Esophagus (tissue), 2 donors: Measurements from ENCODE around the gene GK. TPM values are rescaled to one million over a fixed set of nuclear protein-coding genes. Genes with fewer than 3 reads are reported as not detected.
"Not testable (repeated sequence)": the region's sequence is repeated elsewhere in the genome, so short reads cannot be mapped to it uniquely, and the experiment has no call there.

ENCODE experiments used
- H3K27ac ChIP-seq, 2 donors: one replicate each; pipeline ENCODE4 v1.5.1; 2013; ENCODE audit warnings: low read depth in 2 of 2, mild to moderate bottlenecking in 2 of 2, inconsistent platforms in 1 of 2, low read length in 1 of 2, moderate library complexity in 1 of 2
- H3K27me3 ChIP-seq, 2 donors: one replicate each; pipeline ENCODE4 v1.6.1; 2013; ENCODE audit warnings: low read length in 2 of 2, control low read depth in 1 of 2, mild to moderate bottlenecking in 1 of 2; ENCODE audit not compliant: insufficient read depth in 2 of 2, control insufficient read depth in 1 of 2
- H3K36me3 ChIP-seq, 2 donors: one replicate each; pipeline ENCODE4 v1.6.1; 2013; ENCODE audit warnings: low read length in 1 of 2; ENCODE audit not compliant: control insufficient read depth in 2 of 2, insufficient read depth in 2 of 2
- H3K4me1 ChIP-seq, 2 donors: one replicate each; pipeline ENCODE4 v1.6.1; 2013; ENCODE audit warnings: low read length in 1 of 2; ENCODE audit not compliant: control insufficient read depth in 2 of 2, insufficient read depth in 2 of 2
- H3K4me3 ChIP-seq, 2 donors: one replicate each; pipeline ENCODE4 v1.5.1; 2013; ENCODE audit warnings: low read length in 2 of 2, mild to moderate bottlenecking in 2 of 2, low read depth in 1 of 2, moderate library complexity in 1 of 2
- H3K9me3 ChIP-seq, 2 donors: one replicate each; pipeline ENCODE4 v1.6.1; 2013; ENCODE audit warnings: mild to moderate bottlenecking in 2 of 2, low read depth in 1 of 2, low read length in 1 of 2, moderate library complexity in 1 of 2; ENCODE audit not compliant: control insufficient read depth in 2 of 2, insufficient read depth in 1 of 2
- WGBS, 2 donors: extraction: QIAGEN DNeasy Blood & Tissue Kit; methylation state at CpG; one replicate each; pipeline ENCODE4 v1.1.7; 2013; 5-methylcytosine and 5-hydroxymethylcytosine counted together
- polyA plus RNA-seq, 2 donors: library from polyadenylated mRNA; stranded (reverse); fragments of 200-250 nt; gene quantifications; one replicate each; pipeline ENCODE4 v1.2.3, GENCODE V29; 2013
- donor health status: healthy with polysubstance abuse.
- donor health status: Bipolar disorder and iron deficiency.

The GK gene
- polyA plus RNA-seq, 2 donors = 3.4 to 6.9 TPM

DNA sequence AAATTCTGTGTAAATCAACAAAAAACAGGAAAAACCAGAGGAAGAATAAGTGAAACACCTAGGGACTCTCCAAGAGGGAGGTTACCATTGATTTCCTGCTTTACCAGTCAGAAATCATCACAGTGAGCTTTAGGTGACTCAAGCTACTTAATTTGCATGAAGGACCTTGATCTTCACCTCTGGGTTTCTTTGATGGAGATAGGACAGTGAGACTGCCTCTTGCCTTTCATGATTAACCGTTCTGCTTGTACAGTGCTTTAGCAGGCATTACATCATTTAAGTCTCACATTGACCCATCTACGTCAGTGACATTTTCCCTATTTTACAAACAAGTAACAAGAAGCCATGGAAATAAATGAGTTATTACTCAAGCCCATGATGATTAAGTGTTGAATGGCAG, 3.4 kb upstream of the GK start:
- Histone ChIP-seq H3K27me3 (no peaks in the 10 kb centered on the region), H3K9me3 (no peaks in the 10 kb centered on the region), H3K4me1 (no peaks in the 10 kb centered on the region), H3K4me3 (no peak overlapping the region), H3K27ac (no peak overlapping the region), H3K36me3 (no peaks in the 10 kb centered on the region)
- WGBS, 2 donors = 52 to 56% methylated on average over 2 of the region's 2 CpGs

DNA sequence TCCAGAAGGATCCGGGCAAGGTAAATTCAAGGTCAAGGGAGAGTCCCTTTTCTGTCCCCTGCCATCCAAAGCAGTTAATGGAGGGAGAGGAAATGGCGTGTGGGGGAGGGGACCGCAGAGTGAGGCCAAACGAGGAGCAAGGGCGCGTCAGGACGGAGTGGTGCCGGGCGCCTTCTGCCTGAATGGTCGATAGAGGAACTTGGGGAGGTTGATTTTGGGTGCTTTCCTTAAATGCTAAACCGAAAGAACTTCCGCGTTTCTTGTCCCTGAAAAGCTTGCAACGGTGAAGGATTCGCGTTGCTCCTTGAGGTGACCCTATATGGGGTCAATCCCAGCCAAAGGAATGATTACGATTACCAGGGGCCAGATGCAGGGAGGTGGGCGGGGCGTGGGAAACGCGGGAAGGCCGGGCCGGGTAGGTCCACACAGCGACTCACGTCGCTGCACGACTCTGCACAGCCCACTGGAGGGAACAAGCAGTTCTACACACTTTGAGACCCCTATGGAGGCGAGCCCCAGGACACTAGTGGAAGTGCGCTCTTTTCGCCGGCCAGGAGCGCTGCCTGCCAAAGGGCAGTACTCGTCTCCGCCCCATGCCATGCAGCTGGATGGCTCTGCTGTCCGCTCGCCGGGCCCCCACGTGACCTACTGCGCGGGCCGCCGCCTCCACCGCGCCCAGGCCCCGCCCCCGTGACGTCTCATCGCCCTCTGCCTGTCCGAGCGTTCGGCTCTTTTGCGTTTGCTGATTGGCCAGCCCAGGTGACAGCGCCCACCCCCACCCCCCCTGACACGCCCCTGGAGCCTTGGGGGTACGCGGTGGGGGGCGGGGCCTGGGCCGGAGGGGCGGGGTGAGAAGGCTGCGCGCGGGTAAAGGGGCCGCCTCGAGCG, 452 bp upstream of the GK start:
- Histone ChIP-seq H3K36me3 (no peaks in the 10 kb centered on the region), H3K4me3 (peak overlapping the region; percentile 52 to 66), H3K27ac (peak overlapping the region; percentile 79 to 91), H3K27me3 (no peaks in the 10 kb centered on the region), H3K4me1 (peaks cover 0 to 2% of the 10 kb centered on the region in 2 donors), H3K9me3 (no peaks in the 10 kb centered on the region)
- 1 to 18% methylated on average over 54 to 64 of the region's 65 CpGs for WGBS, 2 donors

DNA sequence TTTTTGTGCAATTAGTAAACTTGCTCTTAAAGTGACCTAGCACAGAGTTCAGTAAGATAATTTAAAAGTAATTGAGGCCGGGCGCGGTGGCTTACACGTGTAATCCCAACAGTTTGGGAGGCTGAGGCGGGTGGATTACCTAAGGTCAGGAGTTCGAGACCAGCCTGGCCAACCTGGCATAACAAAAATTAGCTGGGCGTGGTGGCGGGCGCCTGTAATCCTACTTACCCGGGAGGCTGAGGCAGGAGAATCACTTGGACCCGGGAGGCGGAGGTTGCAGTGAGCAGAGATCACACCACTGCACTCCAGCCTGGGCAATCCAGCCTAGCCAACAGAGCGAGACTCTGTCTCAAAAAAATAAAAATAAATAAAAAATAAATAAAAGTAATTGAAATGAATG, 1.2 kb downstream of the GK start:
- H3K27ac ChIP-seq = not testable (repeated sequence)
- peak overlapping the region in 1 of 2 donors; percentile 52 for H3K4me3 ChIP-seq
- WGBS, 2 donors = 69 to 78% methylated on average over 13 of the region's 13 CpGs

DNA sequence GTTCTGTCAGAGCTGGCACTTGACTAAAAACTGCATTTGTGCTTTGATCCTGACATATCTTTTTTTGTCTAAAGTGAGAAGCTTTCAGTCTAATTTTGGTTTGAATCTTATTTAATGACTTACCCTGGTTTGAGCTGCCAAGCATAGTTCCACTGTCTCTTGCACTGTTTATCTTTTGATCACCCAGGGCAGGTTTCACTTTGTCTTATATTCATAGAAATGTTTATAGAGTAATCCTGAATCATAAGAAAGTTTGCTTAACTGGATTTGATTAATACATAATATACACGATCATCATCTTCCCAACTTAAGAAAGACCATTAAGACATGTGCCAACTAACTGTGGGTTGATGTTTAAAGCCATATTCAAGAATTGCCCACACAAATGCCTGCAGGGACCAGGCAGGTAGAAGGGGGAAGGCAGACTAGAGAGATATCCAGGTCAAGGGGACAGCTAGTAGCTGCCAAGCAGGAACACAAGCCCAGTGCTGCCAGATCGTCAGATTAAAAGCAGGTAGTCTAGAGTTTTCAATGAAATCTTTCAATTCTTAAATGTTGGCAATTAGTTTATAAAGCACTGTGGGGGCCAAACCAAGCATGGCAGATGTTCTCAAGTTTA, 1.9 kb downstream of the GK start:
- Histone ChIP-seq H3K4me3 (no peak overlapping the region), H3K27ac (peak overlapping the region in 1 of 2 donors; percentile 22)

More for the DNA sequence above, 1.2 kb downstream of the GK start:
- H3K27me3 ChIP-seq, H3K9me3 ChIP-seq, H3K36me3 ChIP-seq, H3K4me1 ChIP-seq: not testable (repeated sequence)

DNA sequence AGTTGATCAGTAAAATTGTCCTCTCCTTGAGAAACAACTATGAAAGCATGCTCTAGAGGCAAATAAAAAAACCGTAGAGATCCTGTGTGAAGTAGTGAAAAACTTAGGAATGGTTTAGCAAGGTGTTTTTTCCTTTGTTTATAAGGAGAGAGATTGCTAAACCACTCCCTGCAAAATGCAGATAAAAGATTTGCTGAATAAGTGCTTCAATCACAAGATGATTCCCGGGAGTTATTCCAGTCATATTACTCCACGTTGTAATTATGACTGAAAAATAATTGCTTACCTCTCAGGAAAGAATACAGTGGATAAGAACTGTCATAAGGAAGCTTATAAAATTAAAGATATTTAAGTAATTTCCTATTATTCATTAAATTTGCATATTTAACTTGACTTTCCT, 2.8 kb downstream of the GK start:
- 56 to 58% methylated on average over 3 of the region's 3 CpGs for WGBS, 2 donors
- no peaks in the 10 kb centered on the region for H3K9me3 ChIP-seq
- H3K36me3 ChIP-seq = no peaks in the 10 kb centered on the region
- no peaks in the 10 kb centered on the region for H3K27me3 ChIP-seq
- peaks cover 0 to 2% of the 10 kb centered on the region in 2 donors for H3K4me1 ChIP-seq
- H3K4me3 ChIP-seq = no peak overlapping the region
- no peak overlapping the region for H3K27ac ChIP-seq

More for the DNA sequence above, 1.9 kb downstream of the GK start:
- H3K27me3 ChIP-seq = no peaks in the 10 kb centered on the region
- H3K4me1 ChIP-seq = peaks cover 0 to 2% of the 10 kb centered on the region in 2 donors
- no peaks in the 10 kb centered on the region for H3K36me3 ChIP-seq
- WGBS, 2 donors = 29 to 32% methylated on average over 2 of the region's 2 CpGs
- no peaks in the 10 kb centered on the region for H3K9me3 ChIP-seq

DNA sequence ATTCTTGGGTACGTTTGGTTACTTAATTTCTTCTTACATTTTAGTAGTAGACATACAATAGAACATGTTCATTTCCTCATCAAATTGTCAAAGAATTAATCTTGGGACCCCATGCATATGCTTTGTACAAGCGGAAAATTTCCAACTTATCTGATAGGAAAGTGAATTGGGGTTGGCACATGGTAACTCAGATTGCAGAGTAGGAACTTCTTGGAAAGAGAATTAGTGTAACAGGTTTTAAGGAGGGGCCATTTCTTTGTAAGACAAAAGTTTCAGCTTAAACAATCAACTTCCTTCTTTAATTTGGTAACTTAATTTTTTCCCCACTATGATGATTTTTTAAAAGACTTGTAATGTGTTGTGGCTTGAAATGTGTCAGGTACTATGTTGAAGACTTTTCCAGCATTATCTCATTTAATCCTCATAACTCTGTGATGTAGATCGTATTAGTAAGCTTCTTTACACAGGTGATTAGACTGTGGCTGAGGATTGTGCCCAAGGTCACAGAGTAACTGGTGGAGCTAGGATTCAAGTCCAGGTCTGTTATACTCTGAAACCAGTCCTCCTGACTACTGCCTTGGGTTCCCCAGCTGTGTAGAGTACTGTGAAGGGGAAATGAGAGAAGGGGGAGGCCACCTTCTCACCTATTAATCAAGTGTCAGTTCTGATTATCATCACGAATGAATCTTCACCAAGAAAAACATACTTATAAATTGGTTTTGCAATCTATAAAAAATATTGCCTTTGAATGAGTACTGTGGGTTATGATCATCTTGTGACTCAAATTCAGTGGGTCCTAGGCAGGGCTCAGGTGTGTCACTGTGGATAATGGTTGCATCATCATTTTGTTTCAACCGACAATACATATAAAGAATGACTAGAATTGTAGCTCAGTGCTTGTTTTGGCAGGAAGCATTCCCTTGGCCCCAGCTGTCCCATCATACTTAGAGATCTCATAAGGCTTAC, 4.3 kb downstream of the GK start:
- H3K27ac ChIP-seq = peak overlapping the region in 1 of 2 donors; percentile 55
- H3K9me3 ChIP-seq = no peaks in the 10 kb centered on the region
- 53 to 64% methylated on average over 5 of the region's 5 CpGs for WGBS, 2 donors
- peaks cover 0 to 2% of the 10 kb centered on the region in 2 donors for H3K4me1 ChIP-seq
- H3K4me3 ChIP-seq = no peak overlapping the region
- no peaks in the 10 kb centered on the region for H3K27me3 ChIP-seq
- no peaks in the 10 kb centered on the region for H3K36me3 ChIP-seq

DNA sequence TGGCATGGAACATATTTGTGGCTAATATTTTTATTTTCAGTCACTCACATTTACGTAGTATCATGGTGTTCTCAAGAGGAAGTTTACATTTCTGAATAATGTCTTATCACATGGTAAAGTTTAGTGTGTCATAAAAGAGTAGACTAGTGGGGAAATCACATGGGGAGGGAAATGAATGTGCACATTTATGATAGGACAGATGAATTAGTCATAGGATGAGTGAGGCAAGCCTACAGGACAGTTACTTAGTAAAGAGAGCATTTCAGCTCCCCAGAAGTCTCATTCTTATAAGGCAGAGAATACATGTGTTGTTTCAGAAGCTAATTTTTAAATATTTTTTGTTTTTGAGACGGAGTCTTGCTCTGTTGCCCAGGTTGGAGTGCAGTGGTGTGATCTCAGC, 6.2 kb downstream of the GK start:
- Histone ChIP-seq H3K27me3 (no peaks in the 10 kb centered on the region), H3K27ac (no peak overlapping the region), H3K36me3 (no peaks in the 10 kb centered on the region), H3K4me1 (peaks cover 0 to 2% of the 10 kb centered on the region in 2 donors), H3K4me3 (no peak overlapping the region), H3K9me3 (no peaks in the 10 kb centered on the region)
- WGBS, 2 donors = 79 to 84% methylated on average over 2 of the region's 2 CpGs

DNA sequence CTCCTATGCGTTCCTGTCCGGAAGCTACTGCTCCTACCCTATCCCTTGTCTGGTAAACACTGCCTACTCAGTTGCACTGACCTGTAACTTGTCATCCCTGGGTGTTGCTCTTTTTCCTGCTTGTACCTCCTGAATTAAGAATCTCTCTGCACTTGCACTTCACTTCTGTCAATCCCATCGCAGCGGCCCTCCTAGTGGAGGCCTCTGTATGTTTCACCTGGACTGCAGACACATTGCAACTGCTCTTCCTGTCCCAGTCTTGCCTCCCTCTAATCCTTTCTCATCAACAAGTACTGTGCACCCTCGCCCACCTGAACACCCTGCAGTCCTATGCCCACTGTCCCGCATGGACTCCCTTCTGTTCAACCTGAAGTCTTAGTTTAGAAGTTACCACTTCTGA, 8.0 kb downstream of the GK start:
- H3K27ac ChIP-seq = no peak overlapping the region
- H3K27me3 ChIP-seq = no peaks in the 10 kb centered on the region
- no peaks in the 10 kb centered on the region for H3K4me1 ChIP-seq
- no peak overlapping the region for H3K4me3 ChIP-seq
- WGBS, 2 donors = 93 to 97% methylated on average over 6 of the region's 6 CpGs
- H3K9me3 ChIP-seq = no peaks in the 10 kb centered on the region
- no peaks in the 10 kb centered on the region for H3K36me3 ChIP-seq

DNA sequence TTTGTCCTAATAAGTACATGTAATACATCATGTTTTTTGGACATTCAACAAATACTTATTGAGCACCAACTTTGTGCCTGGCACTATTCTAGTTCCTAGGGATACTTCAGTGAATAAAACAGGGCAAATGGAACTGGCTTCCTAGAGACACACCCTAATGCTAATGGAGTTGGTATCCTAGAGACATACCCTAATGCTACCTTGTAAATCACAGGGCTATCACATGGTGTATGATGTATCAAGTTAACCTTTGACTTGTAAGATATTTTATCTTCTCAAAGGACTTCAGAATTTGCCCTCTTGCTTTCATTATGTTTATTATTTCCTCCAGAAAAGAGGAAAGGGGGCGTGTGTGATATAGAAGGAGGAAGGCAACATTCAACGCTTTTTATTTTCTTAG, 10.1 kb downstream of the GK start:
- H3K4me1 ChIP-seq = no peaks in the 10 kb centered on the region
- H3K36me3 ChIP-seq = no peaks in the 10 kb centered on the region
- 81 to 90% methylated on average over 2 of the region's 2 CpGs for WGBS, 2 donors
- H3K27ac ChIP-seq = no peak overlapping the region
- no peaks in the 10 kb centered on the region for H3K9me3 ChIP-seq
- no peak overlapping the region for H3K4me3 ChIP-seq
- H3K27me3 ChIP-seq = no peaks in the 10 kb centered on the region
